Stomach (tissue), 4 donors: ENCODE data around the gene HADH.

Experiments used
- POLR2AphosphoS5 ChIP-seq, 3 donors: sonication (generic); formaldehyde crosslinking; IDR thresholded peaks; one replicate each; pipeline ENCODE4 v1.6.1; 2016; ENCODE audit warnings: antibody characterized with exemption in 3 of 3
- TF ChIP-seq, protein P1 (sequence below), 7 experiments: fragments of 450-650 bp in 4 of 7; fragments of 200-600 bp in 3 of 7; sonication (generic) in 3 of 7; IDR thresholded peaks; one replicate each; pipeline ENCODE4 v1.5.1; 2016 to 2019; ENCODE audit warnings: antibody characterized with exemption in 7 of 7, control low read depth in 2 of 7, mild to moderate bottlenecking in 1 of 7

DNA sequence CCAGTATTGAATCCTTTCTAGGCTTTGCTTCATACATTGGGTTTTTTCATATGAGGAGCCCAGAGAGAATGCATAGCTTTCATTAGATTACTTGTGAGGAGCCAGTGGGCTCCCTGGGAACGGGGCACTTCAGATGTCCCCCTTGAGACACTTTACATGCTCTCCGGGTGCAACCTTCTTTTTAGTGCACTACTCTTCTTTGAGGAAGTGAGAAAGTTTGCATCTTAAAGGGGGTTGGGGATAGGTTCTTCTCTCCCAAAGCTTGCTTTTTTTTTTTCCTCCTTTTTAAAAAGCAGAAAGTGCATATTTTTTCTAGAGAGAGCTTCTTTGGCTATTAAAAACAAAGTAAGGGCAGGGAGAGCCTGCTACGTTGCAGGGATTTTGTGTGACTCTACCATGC is 4.3 kb downstream of the HADH start:
- TF ChIP-seq, protein P1, sequence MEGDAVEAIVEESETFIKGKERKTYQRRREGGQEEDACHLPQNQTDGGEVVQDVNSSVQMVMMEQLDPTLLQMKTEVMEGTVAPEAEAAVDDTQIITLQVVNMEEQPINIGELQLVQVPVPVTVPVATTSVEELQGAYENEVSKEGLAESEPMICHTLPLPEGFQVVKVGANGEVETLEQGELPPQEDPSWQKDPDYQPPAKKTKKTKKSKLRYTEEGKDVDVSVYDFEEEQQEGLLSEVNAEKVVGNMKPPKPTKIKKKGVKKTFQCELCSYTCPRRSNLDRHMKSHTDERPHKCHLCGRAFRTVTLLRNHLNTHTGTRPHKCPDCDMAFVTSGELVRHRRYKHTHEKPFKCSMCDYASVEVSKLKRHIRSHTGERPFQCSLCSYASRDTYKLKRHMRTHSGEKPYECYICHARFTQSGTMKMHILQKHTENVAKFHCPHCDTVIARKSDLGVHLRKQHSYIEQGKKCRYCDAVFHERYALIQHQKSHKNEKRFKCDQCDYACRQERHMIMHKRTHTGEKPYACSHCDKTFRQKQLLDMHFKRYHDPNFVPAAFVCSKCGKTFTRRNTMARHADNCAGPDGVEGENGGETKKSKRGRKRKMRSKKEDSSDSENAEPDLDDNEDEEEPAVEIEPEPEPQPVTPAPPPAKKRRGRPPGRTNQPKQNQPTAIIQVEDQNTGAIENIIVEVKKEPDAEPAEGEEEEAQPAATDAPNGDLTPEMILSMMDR (IDR thresholded peaks at IDR 0.05) = no peak
- TF ChIP-seq POLR2AphosphoS5 (IDR thresholded peaks at IDR 0.05) = no peak
